ENCODE results near the gene RAB40B. TPM values are rescaled to one million over a fixed set of nuclear protein-coding genes. Genes with fewer than 3 reads are reported as not detected.

RAB40B gene
- total and polyA plus RNA-seq, 2 of the 4 experiments (the other 2 are of a cell fraction): 14.9 to 20.0 TPM

GRCh38 chr17:82648165-82648668, 50.3 kb downstream of the RAB40B start, which contains the start of gene WDR45B:
Gene WDR45B, minus strand, starts transcription at chr17:82648444. Its CDS starts 104 bp downstream, at chr17:82648340.
- H3K18ac ChIP-seq (ENCODE audit: low read depth, low read length): peak within 1 kb of the TSS; percentile 88
- peak within 1 kb of the TSS; percentile 96 for H4K91ac ChIP-seq (ENCODE audit: insufficient read depth, low read depth, low read length)
- peaks cover 5% of the 10 kb centered on the region; the same call in 1 of the 2 replicates for H3K4me1 ChIP-seq (ENCODE audit: control insufficient read depth, insufficient read depth, low read length)
- H2AK5ac ChIP-seq (ENCODE audit: low read depth, low read length): peak within 1 kb of the TSS; percentile 98
- peak within 1 kb of the TSS; percentile 96 for H3K4me3 ChIP-seq (ENCODE audit: insufficient read depth, low read depth, low read length)
- H3K9me3 ChIP-seq (ENCODE audit: control insufficient read depth, insufficient read depth, low read length): no peaks in the 10 kb centered on the region
- peak within 1 kb of the TSS; percentile 99 to 100 for H4K8ac ChIP-seq (ENCODE audit: low read depth in 2 of 2, low read length in 2 of 2)
- peak within 1 kb of the TSS; percentile 96 for H3K4ac ChIP-seq (ENCODE audit: low read depth, low read length)
- ChIA-PET POLR2A (ENCODE audit: unreplicated experiment) (no interaction called here), CTCF (no interaction called here)
- peaks cover 4% of the 10 kb centered on the region for H3K9me1 ChIP-seq (ENCODE audit: insufficient read depth, low read length)
- no TSS peak for BruUV-seq (replicated peaks)
- peaks cover 15 to 28% of the 10 kb centered on the region in 2 experiments for H3K79me1 ChIP-seq (ENCODE audit: low read depth in 1 of 2, low read length in 2 of 2)
- peaks cover 11% of the 10 kb centered on the region for H3K36me3 ChIP-seq (ENCODE audit: control insufficient read depth, insufficient read depth, low read length)
- peak within 1 kb of the TSS; percentile 97 for H2AK9ac ChIP-seq (replicated peaks; ENCODE audit: low read depth, low read length, poor library complexity)
- ATAC-seq (ENCODE audit: low read depth): peak; percentile 92
- dilution Hi-C loops (cut with HindIII; ENCODE audit: low sequenced_read_pairs, unreplicated experiment): no loop called here
- TF ChIP-seq FOS (IDR thresholded peaks at IDR 0.05; ENCODE audit: low read depth, low read length): no peak; the same call in 1 of the 2 replicates
- no peak for TF ChIP-seq CEBPB (IDR thresholded peaks at IDR 0.05; ENCODE audit: low read depth, low read length)
- TF ChIP-seq CHD1 (IDR thresholded peaks at IDR 0.05; ENCODE audit: low read depth, low read length): peak; percentile 73; the same call in 1 of the 2 replicates
- TF ChIP-seq RFX5 (IDR thresholded peaks at IDR 0.05; ENCODE audit: low read depth, low read length): no peak
- TF ChIP-seq RCOR1 (IDR thresholded peaks at IDR 0.05; ENCODE audit: insufficient replicate concordance, low read length): no peak
- TF ChIP-seq, protein P1, sequence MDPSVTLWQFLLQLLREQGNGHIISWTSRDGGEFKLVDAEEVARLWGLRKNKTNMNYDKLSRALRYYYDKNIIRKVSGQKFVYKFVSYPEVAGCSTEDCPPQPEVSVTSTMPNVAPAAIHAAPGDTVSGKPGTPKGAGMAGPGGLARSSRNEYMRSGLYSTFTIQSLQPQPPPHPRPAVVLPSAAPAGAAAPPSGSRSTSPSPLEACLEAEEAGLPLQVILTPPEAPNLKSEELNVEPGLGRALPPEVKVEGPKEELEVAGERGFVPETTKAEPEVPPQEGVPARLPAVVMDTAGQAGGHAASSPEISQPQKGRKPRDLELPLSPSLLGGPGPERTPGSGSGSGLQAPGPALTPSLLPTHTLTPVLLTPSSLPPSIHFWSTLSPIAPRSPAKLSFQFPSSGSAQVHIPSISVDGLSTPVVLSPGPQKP (IDR thresholded peaks at IDR 0.05; ENCODE audit: borderline replicate concordance, low read depth, low read length): peak; percentile 72; the same call in 1 of the 2 replicates
- peak; percentile 97 for TF ChIP-seq MAZ (IDR thresholded peaks at IDR 0.05; ENCODE audit: borderline replicate concordance, low read depth, low read length)
- TF ChIP-seq MAFK (IDR thresholded peaks at IDR 0.05; ENCODE audit: low read depth, low read length): no peak
- no peak for TF ChIP-seq SMC3 (IDR thresholded peaks at IDR 0.05; ENCODE audit: low read depth, low read length)
- TF ChIP-seq, protein P2, sequence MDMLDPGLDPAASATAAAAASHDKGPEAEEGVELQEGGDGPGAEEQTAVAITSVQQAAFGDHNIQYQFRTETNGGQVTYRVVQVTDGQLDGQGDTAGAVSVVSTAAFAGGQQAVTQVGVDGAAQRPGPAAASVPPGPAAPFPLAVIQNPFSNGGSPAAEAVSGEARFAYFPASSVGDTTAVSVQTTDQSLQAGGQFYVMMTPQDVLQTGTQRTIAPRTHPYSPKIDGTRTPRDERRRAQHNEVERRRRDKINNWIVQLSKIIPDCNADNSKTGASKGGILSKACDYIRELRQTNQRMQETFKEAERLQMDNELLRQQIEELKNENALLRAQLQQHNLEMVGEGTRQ (IDR thresholded peaks at IDR 0.05; ENCODE audit: low read depth, low read length): no peak
- peak; percentile 82 for TF ChIP-seq MXI1 (IDR thresholded peaks at IDR 0.05; ENCODE audit: borderline replicate concordance, low read depth, low read length)
- TF ChIP-seq RAD21 (IDR thresholded peaks at IDR 0.05; ENCODE audit: low read length): 0 out of 2 replicates have a peak, but pooled peaks have one; percentile 6
- peak; percentile 66 for TF ChIP-seq BHLHE40 (IDR thresholded peaks at IDR 0.05; ENCODE audit: low read depth, low read length)
- TF ChIP-seq POLR2A (IDR thresholded peaks at IDR 0.05; ENCODE audit: low read depth, low read length): peak; percentile 96
- no peak for TF ChIP-seq NFE2L2 (IDR thresholded peaks at IDR 0.05; ENCODE audit: low read depth, low read length)
- TF ChIP-seq CTCF (conservative IDR thresholded peaks at IDR 0.05; ENCODE audit: low read depth, low read length): no peak
- peak within 1 kb of the TSS; percentile 98 for H3K23ac ChIP-seq (ENCODE audit: low read depth, low read length)
- H3K56ac ChIP-seq (ENCODE audit: extremely low read depth, insufficient read depth, low read length): peak within 1 kb of the TSS; percentile 82
- peak within 1 kb of the TSS; percentile 95 for H2BK5ac ChIP-seq (ENCODE audit: low read depth, low read length, poor library complexity, severe bottlenecking)
- H2BK120ac ChIP-seq (ENCODE audit: low read depth, low read length): peak within 1 kb of the TSS; percentile 75
- no peak within 1 kb of the TSS for H2BK15ac ChIP-seq (ENCODE audit: low read depth, low read length)
- in situ Hi-C loops (cut with MboI; ENCODE audit: low sequenced_read_pairs): no loop called here
- peak within 1 kb of the TSS; percentile 97 for H2AFZ ChIP-seq (replicated peaks; ENCODE audit: low read length, poor library complexity)
- peak within 1 kb of the TSS; percentile 99 for H3K27ac ChIP-seq (ENCODE audit: insufficient read depth, low read length)
- no peaks in the 10 kb centered on the region for H3K27me3 ChIP-seq (ENCODE audit: control insufficient read depth, insufficient read depth, low read length)
- peak within 1 kb of the TSS; percentile 100 for H3K9ac ChIP-seq (ENCODE audit: low read depth, low read length)
- peak within 1 kb of the TSS; percentile 99 for H3K14ac ChIP-seq (replicated peaks; ENCODE audit: low read depth, low read length)
- peak within 1 kb of the TSS; percentile 99 for H3K4me2 ChIP-seq (ENCODE audit: low read depth, low read length)
- peak within 1 kb of the TSS; percentile 98 for H4K5ac ChIP-seq (ENCODE audit: low read depth, low read length)
- WGBS, 2 experiments (ENCODE audit: extremely low coverage in 2 of 2, insufficient read length in 1 of 2): 0% methylated on average over 9 of the region's 67 CpGs; no CpG with 5 or more reads in 1 of the 2 experiments
- H4K20me1 ChIP-seq (ENCODE audit: insufficient read depth, low read length): peaks cover 46% of the 10 kb centered on the region
- H2BK20ac ChIP-seq (ENCODE audit: low read depth, low read length): no peak within 1 kb of the TSS
- intact Hi-C loops (cut with micrococcal nuclease): no loop called here
- DNase-seq: peak; percentile 98
